Psoas muscle (tissue), 8 donors: Measurements from ENCODE around the gene ZNF69. TPM values are rescaled to one million over a fixed set of nuclear protein-coding genes. Genes with fewer than 3 reads are reported as not detected.
"Not testable (repeated sequence)": the region's sequence is repeated elsewhere in the genome, so short reads cannot be mapped to it uniquely, and the experiment has no call there.

ENCODE experiments used
- ATAC-seq, 4 donors: fragments of 200-7000 bp; cut with Tn5 transposase; one replicate each; pipeline ENCODE4 v1.9.1; 2020; ENCODE audit warnings: moderate library complexity in 3 of 4, mild to moderate bottlenecking in 2 of 4
- DNase-seq, 2 donors: peaks; one replicate each; pipeline ENCODE4 v3.0.0-alpha.2; 2020
- H3K27ac ChIP-seq: fragments of 200-600 bp; one replicate; pipeline ENCODE4 v1.8.0; 2022
- H3K27me3 ChIP-seq, 3 donors: fragments of 200-600 bp in 1 of 3; one replicate each; pipeline versions ENCODE4 v1.6.1 to v1.8.0; 2013 to 2022; ENCODE audit warnings: low read length in 2 of 3, mild to moderate bottlenecking in 2 of 3, moderate library complexity in 1 of 3; ENCODE audit not compliant: insufficient read depth in 3 of 3
- H3K36me3 ChIP-seq, 2 donors: fragments of 200-600 bp in 1 of 2; one replicate each; pipeline versions ENCODE4 v1.6.1 to v1.8.0; 2013 to 2022; ENCODE audit warnings: low read depth in 1 of 2, mild to moderate bottlenecking in 1 of 2, moderate library complexity in 1 of 2; ENCODE audit not compliant: insufficient read depth in 1 of 2
- H3K4me1 ChIP-seq: fragments of 200-600 bp; one replicate; pipeline ENCODE4 v1.8.0; 2022
- H3K4me3 ChIP-seq: fragments of 200-600 bp; one replicate; pipeline ENCODE4 v1.8.0; 2022; ENCODE audit warnings: mild to moderate bottlenecking
- H3K9me3 ChIP-seq: fragments of 200-600 bp; one replicate; pipeline ENCODE4 v1.8.0; 2022
- CTCF ChIP-seq: fragments of 200-600 bp; IDR thresholded peaks from one replicate; pipeline ENCODE4 v1.8.0; 2022; ENCODE audit warnings: antibody characterized with exemption
- WGBS, 3 donors: extraction: QIAGEN DNeasy Blood & Tissue Kit; methylation state at CpG; one replicate each; pipeline versions ENCODE4 v1.1.6 to v1.1.7; 2013; 5-methylcytosine and 5-hydroxymethylcytosine counted together
- intact Hi-C, 2 donors: fragments of 100-400 bp; cut with DNase I; formaldehyde crosslinking; loops; one replicate each; pipeline versions ENCODE4 v1.11.0 to v1.14.2; 2022
- polyA plus RNA-seq, 3 donors: library from polyadenylated mRNA; stranded (reverse); fragments of 200-250 nt; gene quantifications; one replicate each; pipeline ENCODE4 v1.2.3, GENCODE V29; 2013
- total RNA-seq, 4 donors: library from RNA; stranded (reverse); fragmentation: NEBNext Ultra II Directional in 2 of 4; extraction: Animal tissue kit (Norgen Biotek cat#: 25700) in 2 of 4; gene quantifications; one replicate each; pipeline versions ENCODE4 v1.2.1 to v1.2.4, GENCODE V29; 2021 to 2023
- donor health status: healthy with polysubstance abuse.
- donor health status: DM: no; HTN: no; CAD: no; lungs with moderate emphysema.
- donor health status: Bipolar disorder and iron deficiency.
- donor health status: healthy.
- donor health status: DM: yes; HTN: yes; CAD: no.
- donor health status: DM: no; HTN: no; CAD: no.
- donor health status: DM: no; HTN: no; CAD: no.
- donor health status: DM: yes; HTN: yes; CAD: no.

ZNF69 gene
- total and polyA plus RNA-seq, 7 donors, result 0.34 to 3.4 (median 1.2) TPM

- H3K4me1 ChIP-seq, result no peaks in the 10 kb centered on the region
- peak overlapping the region; percentile 80 for H3K27ac ChIP-seq
- H3K27me3 ChIP-seq, result no peaks in the 10 kb centered on the region
- intact Hi-C loops, result no loop called here
- ATAC-seq (peak in 3 of 4 donors; percentile 11 to 31 (median 15)), DNase-seq (no peak)
- WGBS, 3 donors, result 16 to 22% (median 22%) methylated on average over 7 of the region's 7 CpGs
- no peaks in the 10 kb centered on the region for H3K36me3 ChIP-seq
- no peaks in the 10 kb centered on the region for H3K9me3 ChIP-seq
- TF ChIP-seq CTCF, result no peak
- H3K4me3 ChIP-seq, result peak overlapping the region; percentile 81
Measured at GRCh38 chr19:11887234-11887610, 360 bp upstream of the ZNF69 start.

GRCh38 chr19:11889901-11890300 lies 2.3 kb downstream of the ZNF69 start:
- H3K36me3 ChIP-seq, H3K27ac ChIP-seq, ATAC-seq, DNase-seq, H3K4me1 ChIP-seq, H3K4me3 ChIP-seq, H3K27me3 ChIP-seq, H3K9me3 ChIP-seq, intact Hi-C loops: not testable (repeated sequence)
- 80 to 85% (median 84%) methylated on average over 6 of the region's 6 CpGs for WGBS, 3 donors

GRCh38 chr19:11890634-11891033 lies 3.1 kb downstream of the ZNF69 start:
- intact Hi-C loops, result no loop called here
- DNase-seq (no peak), ATAC-seq (no peak)
- H3K4me1 ChIP-seq, result no peaks in the 10 kb centered on the region
- WGBS, 3 donors, result 85 to 94% (median 91%) methylated on average over 5 of the region's 5 CpGs
- TF ChIP-seq CTCF, result no peak
- no peaks in the 10 kb centered on the region for H3K9me3 ChIP-seq
- no peak overlapping the region for H3K27ac ChIP-seq
- peaks cover 3% of the 10 kb centered on the region in 2 donors for H3K36me3 ChIP-seq
- H3K4me3 ChIP-seq, result no peak overlapping the region
- H3K27me3 ChIP-seq, result no peaks in the 10 kb centered on the region

GRCh38 chr19:11894851-11895250 lies 7.3 kb downstream of the ZNF69 start:
- no peak for ATAC-seq
- no peak overlapping the region for H3K4me3 ChIP-seq
- 96 to 97% (median 96%) methylated on average over 6 of the region's 6 CpGs for WGBS, 3 donors

GRCh38 chr19:11902228-11902627 lies 14.6 kb downstream of the ZNF69 start:
- Histone ChIP-seq H3K4me1 (no peaks in the 10 kb centered on the region), H3K9me3 (peaks cover 73% of the 10 kb centered on the region), H3K4me3 (no peak overlapping the region), H3K27me3 (no peaks in the 10 kb centered on the region), H3K27ac (no peak overlapping the region), H3K36me3 (peaks cover 10 to 28% of the 10 kb centered on the region in 2 donors)
- ATAC-seq (no peak), DNase-seq (no peak)
- 97% methylated on average over 3 of the region's 3 CpGs for WGBS, 3 donors
- intact Hi-C loops, result no loop called here
- no peak for TF ChIP-seq CTCF

More at GRCh38 chr19:11894851-11895250, 7.3 kb downstream of the ZNF69 start:
- no peaks in the 10 kb centered on the region for H3K4me1 ChIP-seq
- intact Hi-C loops, result no loop called here
- no peak for DNase-seq
- H3K36me3 ChIP-seq, result peaks cover 3% of the 10 kb centered on the region in 2 donors
- no peak overlapping the region for H3K27ac ChIP-seq
- TF ChIP-seq CTCF, result no peak
- peaks cover 11% of the 10 kb centered on the region for H3K9me3 ChIP-seq
- H3K27me3 ChIP-seq, result no peaks in the 10 kb centered on the region
